GM19193 (cell line): ENCODE data around the gene APOBEC3F.
A peak's percentile ranks its signal among the peaks of the same experiment; 100 is the strongest.

Experiments
- POLR2A ChIP-seq: IDR thresholded peaks from 4 replicates; pipeline ENCODE4 v1.6.1; 2011; ENCODE audit not compliant: insufficient read depth, insufficient read length; ENCODE audit errors: extremely low read depth

The APOBEC3F gene

GRCh38 chr22:39040538-39041296 lies at the start of gene APOBEC3F:
TSS of gene APOBEC3F (plus strand) at chr22:39040864. CDS start at chr22:39040961, 97 bp downstream.
- peak; percentile 36 for TF ChIP-seq POLR2A

- no peak for TF ChIP-seq POLR2A
These were observed 44.6 kb upstream of the APOBEC3F start for GRCh38 chr22:38996105-38996504.

GRCh38 chr22:38997518-38997917 lies 43.1 kb upstream of the APOBEC3F start:
- no peak for TF ChIP-seq POLR2A

- TF ChIP-seq POLR2A: no peak
These were observed 37.5 kb upstream of the APOBEC3F start for GRCh38 chr22:39003165-39003638.

- TF ChIP-seq POLR2A: no peak
These were observed 33.5 kb upstream of the APOBEC3F start for GRCh38 chr22:39007177-39007576.

- TF ChIP-seq POLR2A: no peak
These were observed 29.7 kb upstream of the APOBEC3F start for GRCh38 chr22:39010946-39011345.

- TF ChIP-seq POLR2A: no peak
These were observed 27.8 kb upstream of the APOBEC3F start for GRCh38 chr22:39012533-39013511.

GRCh38 chr22:39013942-39014722 lies 26.5 kb upstream of the APOBEC3F start, which contains the start of gene APOBEC3C:
TSS of gene APOBEC3C (plus strand) at chr22:39014257. CDS start at chr22:39014363, 106 bp downstream.
- TF ChIP-seq POLR2A: peak; percentile 70

- no peak for TF ChIP-seq POLR2A
These were observed 24.1 kb upstream of the APOBEC3F start for GRCh38 chr22:39016592-39016991.

- TF ChIP-seq POLR2A: no peak
These were observed 22.9 kb upstream of the APOBEC3F start for GRCh38 chr22:39017596-39018365.

- no peak for TF ChIP-seq POLR2A
These were observed 19.0 kb upstream of the APOBEC3F start for GRCh38 chr22:39021552-39022250.

- TF ChIP-seq POLR2A: no peak
These were observed 15.9 kb upstream of the APOBEC3F start for GRCh38 chr22:39024519-39025308.

- TF ChIP-seq POLR2A: no peak
These were observed 14.0 kb upstream of the APOBEC3F start for GRCh38 chr22:39026509-39027150.

GRCh38 chr22:39027717-39028116 lies 12.9 kb upstream of the APOBEC3F start:
- TF ChIP-seq POLR2A: no peak
